Tongue (tissue), 2 donors: ENCODE data around the gene PARD3B. TPM values are rescaled to one million over a fixed set of nuclear protein-coding genes. Genes with fewer than 3 reads are reported as not detected.

Source experiments
- DNase-seq: peaks from one replicate; pipeline ENCODE4 v3.0.0-alpha.2; 2015
- total RNA-seq: library from RNA; depleted of rRNA; stranded (reverse); fragments of >200 nt; gene quantifications from one replicate; pipeline ENCODE4 v1.2.3, GENCODE V29; 2014

The PARD3B gene
- total RNA-seq, 1 donor from 2014 or later = 21.5 TPM

DNA sequence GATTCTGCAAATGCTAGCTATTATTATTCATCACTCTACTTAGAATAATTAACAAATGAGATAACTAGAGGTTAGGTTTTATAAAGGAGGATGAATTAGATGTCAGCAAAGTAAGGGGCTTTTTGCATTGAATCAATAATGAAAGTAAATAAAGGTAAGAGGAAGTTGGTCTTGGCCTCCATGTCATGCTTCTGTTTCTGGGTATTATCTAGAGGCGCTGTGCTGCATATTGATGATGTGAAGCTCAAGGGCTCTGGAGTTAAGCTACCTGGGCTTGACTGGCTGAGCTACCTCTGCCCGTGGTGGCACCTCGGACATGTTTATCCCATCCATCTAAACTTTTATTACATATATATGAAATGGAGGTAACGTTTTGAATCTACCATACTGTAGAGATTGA, 350.9 kb downstream of the PARD3B start:
- DNase-seq = no peak

- DNase-seq = no peak
These were observed 352.3 kb downstream of the PARD3B start for GRCh38 chr2:204897561-204897960.

GRCh38 chr2:204898928-204899640, 353.8 kb downstream of the PARD3B start:
- no peak for DNase-seq

DNA sequence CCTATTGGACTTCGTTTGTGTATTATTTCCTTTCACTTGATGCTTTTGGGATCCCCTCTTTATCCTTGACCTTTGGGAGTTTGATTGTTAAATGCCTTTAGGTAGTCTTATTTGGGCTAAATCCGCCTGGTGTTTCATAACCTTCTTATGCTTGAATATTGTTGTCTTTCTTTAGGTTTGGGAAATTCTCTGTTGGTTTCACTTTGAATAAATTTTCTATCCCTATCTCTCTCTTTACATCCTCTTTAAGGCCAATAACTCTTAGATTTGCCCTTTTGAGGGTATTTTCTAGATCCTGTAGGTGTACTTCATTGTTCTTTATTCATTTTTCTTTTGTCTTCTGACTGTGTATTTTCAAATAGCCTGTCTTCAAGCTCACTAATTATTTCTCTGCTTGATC, 354.7 kb downstream of the PARD3B start:
- no peak for DNase-seq

DNA sequence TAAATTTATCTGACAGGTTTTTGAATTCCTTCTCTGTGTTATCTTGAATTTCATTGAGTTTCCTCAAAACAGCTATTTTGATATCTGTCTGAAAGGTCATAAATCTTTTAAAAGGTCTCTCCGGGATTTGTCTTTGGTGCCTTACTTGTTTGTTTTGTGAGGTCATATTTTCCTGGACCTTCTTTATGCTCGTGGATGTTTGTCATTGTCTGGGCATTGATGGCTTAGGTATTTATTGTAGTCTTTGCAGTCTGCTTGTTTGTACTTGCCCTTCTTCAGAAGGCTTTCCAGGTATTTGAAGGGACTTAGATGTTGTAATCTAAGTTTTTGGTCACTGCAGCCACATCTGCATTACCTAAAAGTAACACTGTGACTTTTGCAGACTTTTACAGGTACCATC, 355.2 kb downstream of the PARD3B start:
- no peak for DNase-seq

DNA sequence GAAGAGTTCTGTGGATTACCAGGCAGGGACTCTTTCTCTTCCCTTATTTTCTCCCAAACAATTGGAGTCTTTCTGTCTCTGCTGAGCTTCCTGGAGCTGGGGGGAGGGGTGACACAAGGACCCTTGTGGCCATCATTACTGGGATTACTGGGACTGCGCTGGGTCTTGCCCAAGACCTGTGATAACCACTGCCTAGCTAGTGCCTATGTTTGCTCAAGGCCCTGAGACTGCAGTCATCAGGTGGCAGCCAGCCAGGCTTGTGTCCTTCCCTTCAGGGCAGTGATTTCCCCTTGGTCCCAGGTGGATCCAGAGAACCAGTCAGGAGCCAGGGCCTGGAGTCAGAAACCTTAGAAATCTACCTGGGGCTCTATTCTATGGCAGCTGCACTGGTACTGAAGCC, 355.6 kb downstream of the PARD3B start:
- no peak for DNase-seq

GRCh38 chr2:204901591-204901990, 356.3 kb downstream of the PARD3B start:
- DNase-seq = no peak

GRCh38 chr2:204909791-204910190, 364.5 kb downstream of the PARD3B start:
- no peak for DNase-seq

DNA sequence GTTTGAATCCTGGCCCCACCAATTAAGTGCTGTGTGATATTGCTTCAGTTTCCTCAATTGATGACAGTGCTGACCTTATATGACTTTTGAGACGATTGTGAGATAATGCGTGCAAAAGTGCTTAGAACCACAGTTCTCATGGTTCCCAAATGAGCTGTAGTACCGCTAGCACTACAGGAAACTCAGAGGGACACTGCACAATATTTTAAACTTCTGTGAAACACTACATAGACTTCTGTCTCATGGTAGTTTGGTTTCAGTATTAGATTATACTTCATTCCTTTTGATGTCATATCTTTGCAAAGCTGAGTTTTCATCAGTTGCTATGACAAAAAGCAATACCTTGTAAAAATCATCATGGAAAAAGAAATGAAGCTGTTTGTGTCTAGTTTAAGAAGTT, 368.0 kb downstream of the PARD3B start:
- DNase-seq = no peak

- no peak for DNase-seq
These were observed 368.7 kb downstream of the PARD3B start for GRCh38 chr2:204913854-204914464.

DNA sequence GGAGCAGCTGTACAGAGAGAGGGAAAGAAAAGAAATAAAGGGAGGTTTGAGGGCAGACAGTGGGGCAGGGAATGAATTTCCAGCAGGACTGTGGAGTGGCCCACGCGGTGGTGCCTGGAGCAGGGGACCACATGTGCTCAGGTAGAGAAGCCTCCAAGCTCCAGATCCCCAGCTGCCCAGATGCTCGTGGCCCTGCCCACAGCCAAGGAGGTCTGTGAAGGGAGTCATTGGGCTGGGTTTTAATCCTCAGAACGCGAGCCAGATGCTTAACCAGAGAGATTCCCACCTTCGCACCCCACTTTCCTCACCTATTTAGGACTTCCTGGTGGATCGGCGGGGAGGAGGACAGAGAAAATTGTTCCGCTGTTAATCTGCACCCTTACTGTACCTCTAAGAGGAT, 369.4 kb downstream of the PARD3B start:
- DNase-seq = no peak

GRCh38 chr2:204917089-204917701, 371.9 kb downstream of the PARD3B start:
- no peak for DNase-seq

- no peak for DNase-seq
These were observed 375.5 kb downstream of the PARD3B start for GRCh38 chr2:204920776-204921175.

GRCh38 chr2:204923957-204924356, 378.7 kb downstream of the PARD3B start:
- DNase-seq = no peak

- DNase-seq = no peak
These were observed 386.3 kb downstream of the PARD3B start for GRCh38 chr2:204931562-204931961.

- DNase-seq = no peak
These were observed 388.6 kb downstream of the PARD3B start for GRCh38 chr2:204933735-204934374.

DNA sequence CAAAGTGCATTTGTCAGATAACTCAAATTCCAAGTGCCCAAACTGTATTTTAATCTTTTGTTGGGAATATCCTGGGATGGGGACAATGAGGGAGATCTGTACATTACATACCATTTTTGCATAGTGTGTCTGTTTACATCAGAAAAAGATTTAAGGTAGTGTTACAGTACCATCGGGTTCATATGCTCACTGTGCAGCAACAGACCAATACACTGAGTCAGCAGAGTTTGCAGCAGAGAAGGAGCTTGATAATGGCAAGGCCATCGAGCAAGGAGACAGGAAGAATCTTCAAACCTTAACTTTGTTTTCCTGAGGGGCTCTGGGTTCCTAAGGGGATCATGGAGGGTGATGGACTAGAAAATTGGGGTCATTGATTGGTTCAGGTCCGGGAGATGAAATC, 399.7 kb downstream of the PARD3B start:
- no peak for DNase-seq

GRCh38 chr2:204945376-204945775, 400.1 kb downstream of the PARD3B start:
- DNase-seq = no peak

GRCh38 chr2:204946892-204947291, 401.6 kb downstream of the PARD3B start:
- no peak for DNase-seq

GRCh38 chr2:204947405-204947804, 402.1 kb downstream of the PARD3B start:
- no peak for DNase-seq

- DNase-seq = no peak
These were observed 402.9 kb downstream of the PARD3B start for GRCh38 chr2:204948024-204948763.

DNA sequence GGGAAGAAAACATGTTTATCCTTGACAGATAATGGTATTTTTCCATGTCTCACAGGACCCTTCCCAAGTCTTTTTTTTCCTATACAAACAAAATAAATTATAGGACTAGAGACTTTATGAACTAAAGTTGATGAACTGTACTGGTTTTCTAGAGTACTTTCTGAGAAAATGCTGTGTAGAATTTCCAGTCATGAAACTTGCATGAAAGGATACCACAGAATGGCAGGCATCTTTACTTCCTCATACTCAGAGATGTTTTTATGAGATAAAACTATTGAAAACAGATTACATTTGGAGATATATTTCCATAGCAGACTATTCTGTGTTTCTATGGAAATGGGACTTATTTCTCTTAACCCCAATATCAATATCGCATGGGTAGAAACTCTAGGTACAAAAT, 403.5 kb downstream of the PARD3B start:
- DNase-seq = no peak
